Activated CD4-positive, alpha-beta T cell treated with anti-CD3 and anti-CD28 coated beads, Interleukin-2, amount 10 ng/mL, durations not matched to agents 7 days and 5 days (primary cell): ENCODE measurements around the gene EMC9. TPM values are rescaled to one million over a fixed set of nuclear protein-coding genes. Genes with fewer than 3 reads are reported as not detected.

Experiments
- CTCF ChIA-PET: fragments of 350-600 bp; sonication (Branson Sonifier 250); formaldehyde crosslinking; loops from one replicate; lab custom pipeline; 2021; ENCODE audit warnings: antibody characterized with exemption; lab: Charles Lee
- POLR2A ChIA-PET: fragments of 350-600 bp; sonication (Branson Sonifier 250); formaldehyde crosslinking; loops from one replicate; lab custom pipeline; 2021; ENCODE audit warnings: antibody characterized with exemption; lab: Charles Lee
- DNase-seq: peaks from one replicate; pipeline ENCODE4 v3.0.0-alpha.2; 2020
- H3K27ac Mint-ChIP-seq: one replicate; pipeline ENCODE4 v1.8.0; 2021; ENCODE audit warnings: mild to moderate bottlenecking, moderate library complexity, mixed read lengths
- H3K27me3 Mint-ChIP-seq: one replicate; pipeline ENCODE4 v1.8.0; 2021; ENCODE audit warnings: mixed read lengths
- H3K36me3 Mint-ChIP-seq: one replicate; pipeline ENCODE4 v1.8.0; 2021; ENCODE audit warnings: low read depth, mixed read lengths
- H3K4me1 Mint-ChIP-seq: one replicate; pipeline ENCODE4 v1.8.0; 2021; ENCODE audit warnings: mixed read lengths
- H3K4me3 Mint-ChIP-seq: one replicate; pipeline ENCODE4 v1.8.0; 2021; ENCODE audit warnings: mild to moderate bottlenecking, moderate library complexity, mixed read lengths
- H3K9me3 Mint-ChIP-seq: one replicate; pipeline ENCODE4 v1.8.0; 2021; ENCODE audit warnings: mixed read lengths
- total RNA-seq, 2 experiments: library from RNA; stranded (reverse); gene quantifications; one replicate each; pipeline ENCODE4 v1.2.3, GENCODE V29; 2021

EMC9 gene
- total RNA-seq = 10 to 100 TPM; 37.1 to 41.0 TPM

- Mint-ChIP-seq H3K4me3 (peak within 1 kb of the TSS; percentile 98), H3K27me3 (no peaks in the 10 kb centered on the region), H3K36me3 (peaks cover 82% of the 10 kb centered on the region), H3K4me1 (peaks cover 72% of the 10 kb centered on the region), H3K9me3 (no peaks in the 10 kb centered on the region), H3K27ac (peak within 1 kb of the TSS; percentile 89)
- CTCF ChIA-PET = interaction anchor here (0.6 to 7.6 kb wide), 11 partner anchors 9 to 290 kb away, joined by 3 to 62 read pairs (median 4); partner anchors contain the start of genes DCAF11, IRF9, MDP1 and NRL
- POLR2A ChIA-PET = interaction anchor here (0.6 to 1.5 kb wide), 6 partner anchors 20 to 123 kb away, joined by 3 to 6 read pairs (median 5); partner anchors contain the start of genes IPO4 and IRF9
- peak; percentile 100 for DNase-seq
These were observed at the start of gene EMC9 for GRCh38 chr14:24141097-24141880. EMC9 (minus strand) TSS chr14:24141591; CDS start chr14:24141304, 287 bp downstream.

GRCh38 chr14:24190416-24190815 lies 49.0 kb upstream of the EMC9 start:
- H3K27me3 Mint-ChIP-seq = no peaks in the 10 kb centered on the region
- peaks cover 69% of the 10 kb centered on the region for H3K4me1 Mint-ChIP-seq
- no peaks in the 10 kb centered on the region for H3K9me3 Mint-ChIP-seq
- POLR2A ChIA-PET = no interaction called here
- peaks cover 40% of the 10 kb centered on the region for H3K36me3 Mint-ChIP-seq
- no peak overlapping the region for H3K4me3 Mint-ChIP-seq
- DNase-seq = no peak
- CTCF ChIA-PET = no interaction called here
- H3K27ac Mint-ChIP-seq = no peak overlapping the region

GRCh38 chr14:24189460-24189859 lies 48.1 kb upstream of the EMC9 start:
- no peak for DNase-seq
- Mint-ChIP-seq H3K4me3 (no peak overlapping the region), H3K9me3 (no peaks in the 10 kb centered on the region), H3K36me3 (peaks cover 44% of the 10 kb centered on the region), H3K27ac (peak overlapping the region; percentile 93), H3K27me3 (no peaks in the 10 kb centered on the region), H3K4me1 (peaks cover 62% of the 10 kb centered on the region)
- CTCF ChIA-PET = interaction anchor here (1.8 to 6.5 kb wide), 4 partner anchors 16 to 107 kb away, joined by 6 to 44 read pairs (median 6); partner anchors contain the start of genes DCAF11, IRF9 and NRL
- POLR2A ChIA-PET = no interaction called here

GRCh38 chr14:24189059-24189375 lies 47.6 kb upstream of the EMC9 start:
- CTCF ChIA-PET = interaction anchor here (0.6 to 6.5 kb wide), 8 partner anchors 13 to 108 kb away, joined by 3 to 44 read pairs (median 6); partner anchors contain the start of genes DCAF11, IRF9 and NRL
- H3K4me1 Mint-ChIP-seq = peaks cover 58% of the 10 kb centered on the region
- H3K36me3 Mint-ChIP-seq = peaks cover 41% of the 10 kb centered on the region
- H3K4me3 Mint-ChIP-seq = peak overlapping the region; percentile 89
- H3K27ac Mint-ChIP-seq = peak overlapping the region; percentile 93
- no peaks in the 10 kb centered on the region for H3K27me3 Mint-ChIP-seq
- DNase-seq = no peak
- POLR2A ChIA-PET = interaction anchor here (1.0 kb wide), 1 partner anchor 48 kb away, joined by 4 read pairs; the partner anchor contains the start of gene EMC9
- H3K9me3 Mint-ChIP-seq = no peaks in the 10 kb centered on the region

- CTCF ChIA-PET = interaction anchor here (0.6 to 6.5 kb wide), 10 partner anchors 13 to 108 kb away, joined by 3 to 44 read pairs (median 6); partner anchors contain the start of genes DCAF11, IRF9 and NRL
- Mint-ChIP-seq H3K4me1 (peaks cover 56% of the 10 kb centered on the region), H3K27me3 (no peaks in the 10 kb centered on the region), H3K27ac (peak within 1 kb of the TSS; percentile 93), H3K36me3 (peaks cover 41% of the 10 kb centered on the region), H3K9me3 (no peaks in the 10 kb centered on the region), H3K4me3 (peak within 1 kb of the TSS; percentile 89)
- DNase-seq = peak; percentile 97
- POLR2A ChIA-PET = interaction anchor here (0.7 to 1.0 kb wide), 2 partner anchors 27 to 47 kb away, joined by 4 read pairs; partner anchors contain the start of genes EMC9 and MDP1
These were observed 47.1 kb upstream of the EMC9 start, which contains the start of gene IPO4 for GRCh38 chr14:24188251-24189058. IPO4 (minus strand) TSS chr14:24188816; CDS start chr14:24188787, 29 bp downstream.

- Mint-ChIP-seq H3K27me3 (no peaks in the 10 kb centered on the region), H3K36me3 (peaks cover 42% of the 10 kb centered on the region), H3K4me1 (peaks cover 49% of the 10 kb centered on the region), H3K4me3 (peak overlapping the region; percentile 89), H3K9me3 (no peaks in the 10 kb centered on the region), H3K27ac (peak overlapping the region; percentile 93)
- POLR2A ChIA-PET = no interaction called here
- no peak for DNase-seq
- CTCF ChIA-PET = interaction anchor here (1.2 to 6.5 kb wide), 7 partner anchors 14 to 109 kb away, joined by 3 to 44 read pairs (median 6); partner anchors contain the start of genes DCAF11, IRF9, NRL and TINF2
These were observed 46.1 kb upstream of the EMC9 start for GRCh38 chr14:24187539-24187915.

GRCh38 chr14:24186831-24187538 lies 45.6 kb upstream of the EMC9 start:
- Mint-ChIP-seq H3K27ac (peak overlapping the region; percentile 93), H3K27me3 (no peaks in the 10 kb centered on the region), H3K9me3 (no peaks in the 10 kb centered on the region), H3K4me3 (peak overlapping the region; percentile 89), H3K4me1 (peaks cover 44% of the 10 kb centered on the region), H3K36me3 (peaks cover 41% of the 10 kb centered on the region)
- ChIA-PET POLR2A (interaction anchor here (0.7 to 0.9 kb wide), 2 partner anchors 9 to 92 kb away, joined by 3 read pairs; partner anchors contain the start of gene TM9SF1), CTCF (interaction anchor here (1.2 to 6.5 kb wide), 6 partner anchors 10 to 55 kb away, joined by 3 to 44 read pairs (median 8); partner anchors contain the start of genes IRF9 and TINF2)
- no peak for DNase-seq

GRCh38 chr14:24185741-24186140 lies 44.4 kb upstream of the EMC9 start:
- peaks cover 37% of the 10 kb centered on the region for H3K4me1 Mint-ChIP-seq
- H3K4me3 Mint-ChIP-seq = no peak overlapping the region
- peaks cover 39% of the 10 kb centered on the region for H3K36me3 Mint-ChIP-seq

GRCh38 chr14:24185026-24185425 lies 43.6 kb upstream of the EMC9 start:
- Mint-ChIP-seq H3K36me3 (peaks cover 36% of the 10 kb centered on the region), H3K27me3 (no peaks in the 10 kb centered on the region), H3K27ac (no peak overlapping the region), H3K9me3 (no peaks in the 10 kb centered on the region), H3K4me1 (peaks cover 33% of the 10 kb centered on the region), H3K4me3 (no peak overlapping the region)
- CTCF ChIA-PET = interaction anchor here (0.9 to 6.5 kb wide), 6 partner anchors 9 to 76 kb away, joined by 3 to 44 read pairs (median 4); partner anchors contain the start of gene IRF9
- no peak for DNase-seq
- POLR2A ChIA-PET = no interaction called here

More at GRCh38 chr14:24185741-24186140, 44.4 kb upstream of the EMC9 start:
- DNase-seq = no peak
- ChIA-PET POLR2A (no interaction called here), CTCF (interaction anchor here (0.7 to 6.5 kb wide), 7 partner anchors 8 to 77 kb away, joined by 3 to 44 read pairs (median 4); partner anchors contain the start of gene IRF9)
- Mint-ChIP-seq H3K27me3 (no peaks in the 10 kb centered on the region), H3K9me3 (no peaks in the 10 kb centered on the region), H3K27ac (no peak overlapping the region)

- Mint-ChIP-seq H3K9me3 (no peaks in the 10 kb centered on the region), H3K4me3 (no peak overlapping the region), H3K36me3 (peaks cover 39% of the 10 kb centered on the region), H3K27ac (no peak overlapping the region), H3K4me1 (peaks cover 29% of the 10 kb centered on the region), H3K27me3 (no peaks in the 10 kb centered on the region)
- ChIA-PET POLR2A (no interaction called here), CTCF (interaction anchor here (0.9 to 6.5 kb wide), 3 partner anchors 9 to 23 kb away, joined by 4 to 44 read pairs (median 11); partner anchors contain the start of gene IRF9)
- DNase-seq = no peak
These were observed 42.9 kb upstream of the EMC9 start for GRCh38 chr14:24184104-24184970.
